GM12891 (cell line): ENCODE results near the gene C3orf33.

Experiments
- POLR2A ChIP-seq: IDR thresholded peaks from 2 replicates; pipeline ENCODE4 v1.6.1; 2011; ENCODE audit warnings: low read depth, low read length, control low read depth
- POLR2AphosphoS5 ChIP-seq: IDR thresholded peaks from 2 replicates; pipeline ENCODE4 v1.6.1; 2011; ENCODE audit warnings: low read depth, low read length, control low read depth
- SPI1 ChIP-seq: IDR thresholded peaks from 2 replicates; pipeline ENCODE4 v1.6.1; 2011; ENCODE audit warnings: low read depth, low read length, control low read depth
- TAF1 ChIP-seq: IDR thresholded peaks from 2 replicates; pipeline ENCODE4 v1.6.1; 2011; ENCODE audit warnings: low read depth, low read length, control low read depth

- TF ChIP-seq POLR2AphosphoS5 = no peak
- TF ChIP-seq POLR2A = no peak
- TF ChIP-seq SPI1 = no peak
- no peak for TF ChIP-seq TAF1
Measured at GRCh38 chr3:155785662-155786295, 20.3 kb downstream of the C3orf33 start.
